GM12891 (cell line): ENCODE data around the gene CD209.

Source experiments
- POLR2A ChIP-seq: IDR thresholded peaks from 2 replicates; pipeline ENCODE4 v1.6.1; 2011; ENCODE audit warnings: low read depth, low read length, control low read depth
- POLR2AphosphoS5 ChIP-seq: IDR thresholded peaks from 2 replicates; pipeline ENCODE4 v1.6.1; 2011; ENCODE audit warnings: low read depth, low read length, control low read depth
- POU2F2 ChIP-seq: IDR thresholded peaks from 2 replicates; pipeline ENCODE4 v1.6.1; 2011; ENCODE audit warnings: low read depth, mild to moderate bottlenecking, control low read depth, low read length, moderate library complexity
- SPI1 ChIP-seq: IDR thresholded peaks from 2 replicates; pipeline ENCODE4 v1.6.1; 2011; ENCODE audit warnings: low read depth, low read length, control low read depth
- TAF1 ChIP-seq: IDR thresholded peaks from 2 replicates; pipeline ENCODE4 v1.6.1; 2011; ENCODE audit warnings: low read depth, low read length, control low read depth

- TF ChIP-seq POLR2AphosphoS5 (no peak), TAF1 (no peak), POLR2A (no peak), SPI1 (no peak), POU2F2 (no peak)
Observed at GRCh38 chr19:7795555-7796161, 48.3 kb upstream of the CD209 start.
